NCI-H1417 (cell line): ENCODE measurements around the gene HP1BP3.
A peak's percentile ranks its signal among the peaks of the same experiment; 100 is the strongest.

Source experiments
- DNase-seq, 3 experiments: peaks; one replicate each; lab custom pipeline; 2025; lab: John Stamatoyannopoulos, UW

The HP1BP3 gene

GRCh38 chr1:20711285-20712214 lies 75.6 kb downstream of the HP1BP3 start:
- peak in 2 of 3 experiments; percentile 75 to 90 for DNase-seq

DNA sequence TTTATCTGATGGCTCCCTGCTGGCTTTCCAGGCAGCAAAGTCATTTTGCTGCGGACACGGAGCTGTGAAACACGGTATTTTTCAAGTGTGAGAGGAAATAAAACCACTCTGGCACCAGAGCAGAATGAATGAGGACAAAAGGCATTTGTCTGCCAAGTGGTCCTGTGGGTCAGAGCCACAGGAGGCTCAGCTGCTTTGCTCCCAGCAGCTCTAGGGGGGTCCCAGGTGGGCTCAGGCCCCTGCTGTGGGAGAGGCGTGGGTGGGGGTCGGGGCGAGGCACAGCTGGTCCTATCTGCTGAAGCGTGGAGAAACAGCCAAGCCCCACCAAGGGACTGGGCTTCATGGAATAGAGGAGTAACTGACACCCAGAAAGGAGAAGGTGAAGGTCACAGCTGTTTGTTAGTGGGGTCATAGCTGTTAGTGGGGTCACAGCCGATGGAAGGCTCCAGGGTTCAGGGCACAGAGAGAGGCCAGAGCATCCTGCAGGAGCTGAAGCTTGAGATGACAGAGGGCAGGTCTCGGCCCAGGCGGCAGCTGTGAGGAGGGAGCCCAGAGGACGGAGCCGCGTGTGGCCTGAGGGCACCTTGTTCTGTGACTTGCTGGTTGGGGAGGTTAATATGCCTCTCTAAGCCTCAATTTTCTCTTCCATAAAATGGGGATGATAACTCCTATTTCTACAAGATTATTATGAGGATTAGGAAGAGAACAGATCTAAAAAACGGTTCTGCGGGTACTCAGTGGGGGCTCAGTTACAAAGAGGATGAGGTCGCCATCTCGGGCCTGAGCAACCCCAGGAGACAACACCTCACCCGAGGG lies 76.4 kb downstream of the HP1BP3 start:
- peak in 2 of 3 experiments; percentile 68 to 79 for DNase-seq

GRCh38 chr1:20709868-20710267 lies 77.2 kb downstream of the HP1BP3 start:
- no peak for DNase-seq

DNA sequence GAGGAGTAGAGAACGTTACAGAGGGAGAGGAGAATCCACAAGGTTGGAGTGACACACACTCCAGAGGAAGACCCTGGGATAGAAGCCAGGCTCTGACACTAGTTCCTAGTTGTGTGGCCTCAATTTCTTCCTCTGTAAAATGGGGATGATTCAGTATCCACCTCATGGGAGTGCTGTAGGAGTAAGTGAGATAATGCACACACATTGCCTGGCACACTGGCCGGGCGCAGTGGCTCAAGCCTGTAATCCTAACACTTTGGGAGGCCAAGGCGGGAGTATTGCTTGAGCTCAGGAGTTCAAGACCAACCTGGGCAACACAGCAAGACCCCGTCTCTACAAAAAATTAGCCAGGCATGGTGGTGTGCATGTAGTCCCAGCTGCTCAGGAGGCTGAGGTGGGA lies 78.2 kb downstream of the HP1BP3 start:
- no peak for DNase-seq

DNA sequence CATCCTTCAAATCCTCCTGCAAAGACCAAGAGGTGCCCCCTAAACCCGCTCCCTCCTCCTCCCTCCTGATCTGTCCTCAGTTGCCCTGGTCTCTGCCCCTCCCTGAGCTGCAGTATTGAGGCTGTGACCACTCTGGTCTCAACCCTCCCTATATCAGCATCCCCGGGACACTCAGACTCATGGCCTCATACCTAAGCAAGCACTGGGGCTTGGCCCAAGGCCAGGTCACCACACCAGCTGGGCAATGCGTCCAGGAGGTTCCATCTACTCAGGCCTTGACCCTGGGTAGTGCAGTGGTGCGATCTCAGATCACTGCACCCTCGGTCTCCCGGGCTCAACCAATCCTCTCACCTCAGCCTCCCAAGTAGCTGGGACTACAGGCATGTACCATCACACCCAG lies 79.0 kb downstream of the HP1BP3 start:
- no peak for DNase-seq

GRCh38 chr1:20706841-20707240 lies 80.3 kb downstream of the HP1BP3 start:
- DNase-seq: no peak

DNA sequence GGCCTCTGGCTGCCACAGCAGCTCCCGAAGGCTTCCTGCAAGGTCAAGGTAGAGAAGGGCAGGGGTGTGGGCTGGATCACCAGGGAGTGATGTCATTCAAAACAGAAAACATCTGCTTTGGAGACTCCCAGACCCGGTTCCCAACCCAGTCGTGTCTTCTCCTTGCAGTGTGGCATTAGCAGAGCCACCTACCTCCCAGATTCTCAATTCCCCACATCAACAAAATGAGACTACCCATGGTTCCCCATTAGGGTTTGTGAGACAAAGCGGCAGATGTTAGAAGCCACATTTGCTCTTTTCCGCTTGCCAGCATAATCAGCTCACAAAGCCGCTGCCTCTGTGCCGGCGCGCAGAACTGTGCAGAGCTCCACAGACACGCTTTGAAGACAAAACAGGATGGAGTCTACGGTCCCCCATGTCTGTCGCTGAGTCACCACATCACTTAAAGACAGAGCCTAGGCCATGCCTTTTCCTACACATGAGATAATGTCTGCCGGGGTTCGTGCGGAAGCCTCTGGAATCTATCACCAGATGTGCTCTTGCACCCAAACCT lies 81.8 kb downstream of the HP1BP3 start:
- peak in 1 of 3 experiments; percentile 13 for DNase-seq

- no peak for DNase-seq
Observed at GRCh38 chr1:20704390-20705202, 82.5 kb downstream of the HP1BP3 start.

DNA sequence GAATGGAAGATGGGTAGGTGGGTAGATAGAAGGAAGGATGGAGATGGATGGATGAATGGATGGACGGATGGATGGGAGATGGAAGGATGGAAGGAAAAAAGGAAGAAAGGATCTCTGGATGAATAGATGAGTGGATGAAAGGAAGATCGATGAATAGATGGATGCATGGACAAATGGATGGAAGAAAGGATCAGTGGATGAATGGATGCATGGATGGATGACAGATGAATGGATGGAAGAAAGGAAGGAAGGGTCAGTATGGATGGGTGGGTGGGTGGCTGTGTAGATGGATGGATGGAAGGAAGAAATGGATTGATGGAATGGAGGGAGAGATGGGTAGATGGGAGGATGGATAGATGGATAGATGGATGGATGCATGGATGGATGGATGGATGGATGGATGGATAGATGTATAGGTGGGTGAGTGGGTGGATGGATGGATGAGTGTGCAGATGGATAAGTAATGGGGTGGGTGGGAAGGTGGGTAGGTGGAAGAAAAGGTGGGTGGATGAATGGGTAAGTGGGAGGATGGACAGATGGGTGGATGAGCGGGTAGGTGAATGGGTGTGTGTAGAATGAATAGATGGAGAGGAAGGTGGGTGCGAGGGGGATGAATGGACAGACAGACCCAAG lies 83.9 kb downstream of the HP1BP3 start:
- DNase-seq: no peak

DNA sequence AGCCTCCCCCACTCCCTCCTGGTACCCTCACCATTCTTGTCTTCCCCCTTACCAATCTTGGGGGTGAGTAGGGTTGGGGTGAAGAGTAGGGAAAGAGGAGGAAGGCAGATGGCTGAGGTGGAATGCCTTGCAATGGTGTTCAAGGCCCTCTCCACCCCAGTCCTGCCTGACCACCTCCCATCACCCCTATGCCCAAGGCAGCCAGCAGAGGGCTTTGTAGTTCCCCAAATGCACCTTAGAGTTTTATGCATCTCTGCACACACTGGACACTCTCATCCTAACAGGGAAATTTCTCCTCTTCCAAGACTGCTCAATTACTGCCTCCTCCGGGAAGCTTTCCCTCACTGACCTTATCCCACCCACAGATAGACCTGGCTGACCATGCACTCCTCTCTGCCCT lies 84.7 kb downstream of the HP1BP3 start:
- DNase-seq: no peak

DNA sequence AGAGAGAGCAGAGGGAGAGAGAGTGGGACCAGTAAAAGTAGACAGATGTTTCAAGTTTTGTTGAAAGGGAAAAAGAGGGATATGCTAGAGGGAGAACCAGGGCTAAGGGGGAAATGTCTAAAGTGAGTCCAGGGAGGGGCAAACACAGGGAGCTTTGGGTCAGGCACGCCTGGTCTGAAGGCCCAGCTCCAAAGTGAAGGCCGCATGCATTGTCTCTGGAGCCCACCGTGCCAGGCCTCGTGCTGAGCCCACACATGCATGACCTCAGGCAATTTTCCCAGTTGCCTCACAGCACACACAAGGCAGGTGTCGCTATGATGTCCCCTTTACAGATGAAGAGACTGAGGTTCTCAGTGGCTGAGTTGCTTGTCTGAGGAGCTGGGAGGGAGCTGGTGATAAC lies 85.3 kb downstream of the HP1BP3 start:
- DNase-seq: no peak

DNA sequence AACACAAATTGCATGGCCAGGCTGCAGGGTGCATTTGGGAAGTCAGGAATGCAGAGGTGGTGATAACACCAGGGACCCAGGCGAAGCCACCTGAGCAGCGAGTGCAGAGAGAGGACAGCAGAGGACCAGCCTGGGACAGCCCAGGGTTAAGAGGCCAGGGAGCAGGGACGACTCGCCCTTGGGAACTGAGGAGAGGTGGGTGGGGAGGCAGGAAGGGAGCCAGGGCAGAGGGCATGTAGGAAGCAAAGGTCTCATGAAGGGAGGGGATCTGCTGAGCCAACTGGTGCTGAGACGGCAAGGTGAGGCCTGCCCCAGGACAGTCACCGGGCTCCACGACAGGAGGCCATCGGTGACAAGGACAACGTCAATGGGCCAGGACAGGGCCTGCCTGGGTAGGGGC lies 85.7 kb downstream of the HP1BP3 start:
- DNase-seq: no peak

DNA sequence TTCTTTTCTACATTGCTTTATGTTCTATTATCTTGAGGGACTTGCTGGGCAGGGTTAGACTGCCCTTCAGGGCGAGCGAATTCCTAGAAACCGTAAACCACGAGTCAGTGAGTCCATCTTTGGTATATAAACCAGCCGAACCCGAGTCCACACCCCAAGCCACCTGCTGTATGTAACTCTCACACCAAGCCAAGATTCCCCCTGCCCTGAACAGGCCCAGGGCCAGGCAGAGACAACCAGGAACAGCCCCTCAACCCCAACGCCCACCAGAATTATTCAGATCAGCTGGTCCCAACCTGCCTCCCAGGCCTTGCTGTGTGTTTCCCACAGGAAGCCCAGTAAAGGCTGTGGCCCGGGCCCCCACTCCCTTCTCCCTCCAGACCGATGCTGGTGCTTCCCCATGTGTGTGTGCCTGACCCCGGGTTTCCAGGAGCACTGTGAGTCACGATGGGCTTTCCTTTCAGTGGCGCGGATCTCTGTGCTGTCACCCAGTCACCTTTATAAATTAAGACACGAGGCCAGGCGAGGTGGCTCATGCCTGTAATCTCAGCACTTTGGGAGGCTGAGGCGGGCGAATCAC lies 86.4 kb downstream of the HP1BP3 start:
- DNase-seq: no peak

- DNase-seq: peak in 1 of 3 experiments; percentile 12
Observed at GRCh38 chr1:20699558-20699957, 87.5 kb downstream of the HP1BP3 start.

GRCh38 chr1:20698195-20698910 lies 88.8 kb downstream of the HP1BP3 start:
- DNase-seq: no peak

- DNase-seq: no peak
Observed at GRCh38 chr1:20697563-20697962, 89.5 kb downstream of the HP1BP3 start.

DNA sequence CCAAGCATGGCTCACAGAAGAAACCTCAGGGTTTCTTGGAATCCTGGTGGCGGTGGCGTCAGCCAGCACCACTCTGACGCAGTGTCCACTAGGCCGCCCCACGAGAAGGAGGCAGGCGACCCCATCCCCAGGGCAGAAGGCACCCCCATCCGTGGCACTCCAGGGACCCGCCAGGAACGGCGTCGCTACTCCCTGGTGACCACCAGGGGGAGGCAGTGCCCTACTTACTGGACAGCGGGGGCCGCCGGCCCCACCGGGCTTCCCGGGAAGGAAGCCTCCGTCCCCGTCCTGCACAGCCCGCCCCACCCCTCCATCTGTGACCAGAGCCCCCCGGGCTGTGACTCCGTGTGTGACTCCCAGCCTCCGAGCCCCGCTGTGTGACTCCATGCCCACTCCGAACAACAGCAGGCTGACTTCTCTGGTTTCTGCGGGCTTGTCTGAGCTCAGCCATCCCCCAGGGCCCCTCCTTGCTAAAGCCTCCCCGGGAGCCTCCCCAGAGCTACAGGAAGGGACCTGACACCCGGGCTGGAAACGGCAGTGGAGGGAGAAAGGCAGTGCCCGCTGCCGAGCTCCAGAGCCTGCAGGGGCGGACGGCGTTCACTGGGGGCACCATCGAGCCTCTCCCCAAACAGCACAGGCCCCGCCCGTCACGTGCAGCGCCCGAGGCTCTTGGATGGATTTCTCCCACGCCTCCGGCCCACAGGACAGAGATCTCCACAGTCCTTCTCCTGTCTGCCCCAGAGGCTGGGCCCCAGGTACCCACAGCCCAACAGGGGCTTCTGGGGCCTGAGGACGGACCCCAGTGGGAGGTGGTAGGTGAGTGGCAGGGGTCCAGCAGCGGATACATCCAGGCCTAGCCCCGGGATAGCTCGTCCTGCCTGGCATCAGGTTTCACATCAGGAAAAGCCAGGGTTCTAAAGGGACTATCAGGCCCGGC lies 90.4 kb downstream of the HP1BP3 start:
- peak; percentile 69 to 95 (median 89) for DNase-seq

DNA sequence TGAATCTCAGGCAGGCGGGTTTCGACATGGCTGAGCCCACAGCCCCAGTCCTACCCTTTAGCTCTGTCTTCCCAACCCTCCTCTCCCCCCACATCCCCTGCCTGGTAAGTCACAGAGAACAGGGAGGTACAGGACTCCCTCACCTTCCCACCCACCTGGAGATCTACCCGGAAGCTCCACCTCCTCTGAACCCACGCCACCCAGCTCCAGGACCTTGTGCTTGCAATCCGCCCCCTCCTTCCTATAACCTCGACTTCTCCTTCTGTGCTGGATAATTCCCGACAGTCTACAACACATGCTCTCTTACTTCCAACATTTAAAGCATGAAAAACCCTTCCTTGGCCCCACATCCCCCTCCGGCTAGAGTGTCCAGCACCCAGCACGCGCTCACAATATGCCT lies 91.6 kb downstream of the HP1BP3 start:
- no peak for DNase-seq

GRCh38 chr1:20693623-20694022 lies 93.5 kb downstream of the HP1BP3 start:
- DNase-seq: no peak
